CD4-positive, alpha-beta T cell treated with Interleukin-10 for 1 hour (primary cell): ENCODE data around the gene CEACAM19.
"Not testable (repeated sequence)": the region's sequence is repeated elsewhere in the genome, so short reads cannot be mapped to it uniquely, and the experiment has no call there.

ENCODE experiments used
- DNase-seq: peaks from one replicate; pipeline ENCODE4 v3.0.0-alpha.2; 2020

Gene CEACAM19

GRCh38 chr19:44677019-44677811 lies 5.9 kb downstream of the CEACAM19 start:
- no peak for DNase-seq

GRCh38 chr19:44680536-44680935 lies 9.3 kb downstream of the CEACAM19 start:
- DNase-seq: no peak

GRCh38 chr19:44681992-44682790 lies 10.9 kb downstream of the CEACAM19 start:
- DNase-seq: no peak

GRCh38 chr19:44682807-44683206 lies 11.5 kb downstream of the CEACAM19 start:
- no peak for DNase-seq

- DNase-seq: no peak
Measured at GRCh38 chr19:44683434-44684210, 12.3 kb downstream of the CEACAM19 start.

GRCh38 chr19:44684396-44684795 lies 13.1 kb downstream of the CEACAM19 start:
- not testable (repeated sequence) for DNase-seq

GRCh38 chr19:44684892-44685863 lies 13.9 kb downstream of the CEACAM19 start:
- no peak for DNase-seq

GRCh38 chr19:44685877-44686276 lies 14.6 kb downstream of the CEACAM19 start:
- no peak for DNase-seq

- DNase-seq: no peak
Measured at GRCh38 chr19:44686896-44687295, 15.6 kb downstream of the CEACAM19 start.

GRCh38 chr19:44687888-44688287 lies 16.6 kb downstream of the CEACAM19 start:
- no peak for DNase-seq

- peak; percentile 78 for DNase-seq
Measured at GRCh38 chr19:44689290-44690130, 18.2 kb downstream of the CEACAM19 start.

- no peak for DNase-seq
Measured at GRCh38 chr19:44690131-44690440, 18.8 kb downstream of the CEACAM19 start.

GRCh38 chr19:44692379-44692721 lies 21.1 kb downstream of the CEACAM19 start:
- DNase-seq: no peak

- peak; percentile 37 for DNase-seq
Measured at GRCh38 chr19:44694184-44694579, 22.9 kb downstream of the CEACAM19 start.

- no peak for DNase-seq
Measured at GRCh38 chr19:44696939-44697669, 25.8 kb downstream of the CEACAM19 start.

GRCh38 chr19:44697670-44698034 lies 26.4 kb downstream of the CEACAM19 start:
- DNase-seq: no peak

GRCh38 chr19:44698492-44699201 lies 27.4 kb downstream of the CEACAM19 start, which contains the start of gene CEACAM16:
TSS of gene CEACAM16 (plus strand) at chr19:44699151. CDS start at chr19:44701457, 2,306 bp downstream.
- no peak for DNase-seq

- no peak for DNase-seq
Measured at GRCh38 chr19:44700547-44700946, 29.3 kb downstream of the CEACAM19 start.

- DNase-seq: no peak
Measured at GRCh38 chr19:44701228-44701627, 29.9 kb downstream of the CEACAM19 start.
